SU-DHL-6 (cell line): ENCODE data around the gene ATP6V1C2.

Experiments used
- H2AFZ ChIP-seq: fragments of 200-600 bp; sonication (generic); 2 replicates; pipeline ENCODE4 v1.6.1; 2014; ENCODE audit warnings: low read depth, mild to moderate bottlenecking, moderate library complexity, mixed read lengths, antibody characterized with exemption, low read length; ENCODE audit not compliant: severe bottlenecking
- H3F3A ChIP-seq: fragments of 200-600 bp; shearing (Covaris generic); 2 replicates; pipeline ENCODE4 v1.6.0; 2016; ENCODE audit warnings: antibody characterized with exemption, mild to moderate bottlenecking; ENCODE audit not compliant: insufficient read depth
- H3K27ac ChIP-seq: fragments of 200-600 bp; sonication (generic); 2 replicates; pipeline ENCODE4 v1.5.1; 2016; ENCODE audit warnings: low read depth, mild to moderate bottlenecking, low read length, moderate library complexity, mixed read lengths
- H3K27me3 ChIP-seq: fragments of 200-600 bp; sonication (generic), shearing (Covaris generic); 2 replicates; pipeline ENCODE4 v1.6.0; 2014; ENCODE audit warnings: mild to moderate bottlenecking, low read length
- H3K36me3 ChIP-seq: fragments of 200-600 bp; sonication (generic); 2 replicates; pipeline ENCODE4 v1.6.1; 2014; ENCODE audit warnings: mild to moderate bottlenecking, low read length, mixed read lengths
- H3K4me2 ChIP-seq: fragments of 300-600, 200-600 bp; shearing (Covaris generic), sonication (generic); 2 replicates; pipeline ENCODE4 v1.6.0; 2014; ENCODE audit warnings: low read length, low read depth, mild to moderate bottlenecking; ENCODE audit not compliant: poor library complexity, severe bottlenecking
- H3K4me3 ChIP-seq: fragments of 200-600 bp; sonication (generic); 2 replicates; pipeline ENCODE4 v1.5.1; 2014; ENCODE audit warnings: antibody characterized with exemption, low read length, mild to moderate bottlenecking, mixed read lengths; ENCODE audit not compliant: insufficient read depth, poor library complexity, severe bottlenecking
- H3K79me2 ChIP-seq: fragments of 200-600 bp; sonication (generic); 2 replicates; pipeline ENCODE4 v1.6.1; 2014; ENCODE audit warnings: mild to moderate bottlenecking, low read length, moderate library complexity; ENCODE audit not compliant: insufficient read depth
- H3K9ac ChIP-seq: fragments of 200-600 bp; sonication (generic); 2 replicates; pipeline ENCODE4 v1.7.0; 2014; ENCODE audit warnings: mild to moderate bottlenecking, low read length
- H3K9me2 ChIP-seq: fragments of 200-600 bp; sonication (generic); replicated peaks from 2 replicates; pipeline ENCODE4 v1.6.1; 2014; ENCODE audit warnings: low read length; ENCODE audit not compliant: insufficient read depth
- H3K9me3 ChIP-seq: fragments of 200-600 bp; sonication (generic); 2 replicates; pipeline ENCODE4 v1.6.1; 2014; ENCODE audit warnings: low read length, mixed read lengths; ENCODE audit not compliant: insufficient read depth
- H4K20me1 ChIP-seq: fragments of 200-600 bp; sonication (generic); 2 replicates; pipeline ENCODE4 v1.6.1; 2014; ENCODE audit warnings: low read depth, mild to moderate bottlenecking, antibody characterized with exemption, low read length, moderate library complexity, mixed read lengths
- CTCF ChIP-seq: fragments of 200-600 bp; sonication (generic); IDR thresholded peaks from one replicate; pipeline ENCODE4 v1.5.1; 2017; ENCODE audit warnings: antibody characterized with exemption, mild to moderate bottlenecking, low read length, moderate library complexity; ENCODE audit not compliant: insufficient read depth, poor library complexity, severe bottlenecking
- EZH2phosphoT487 ChIP-seq: fragments of 200-600 bp; sonication (generic), shearing (Covaris generic); conservative IDR thresholded peaks from 2 replicates; pipeline ENCODE4 v1.6.1; 2018; ENCODE audit warnings: mild to moderate bottlenecking, antibody characterized with exemption, low read length, moderate library complexity, mixed read lengths

The ATP6V1C2 gene

GRCh38 chr2:10820978-10821695, 99.7 kb downstream of the ATP6V1C2 start:
- H3K27me3 ChIP-seq: 0 out of 2 replicates have a peak, but pooled peaks cover 2% of the 10 kb centered on the region
- H3K9ac ChIP-seq: no peak overlapping the region
- H3K79me2 ChIP-seq: no peaks in the 10 kb centered on the region

GRCh38 chr2:10824191-10824590, 102.8 kb downstream of the ATP6V1C2 start:
- Histone ChIP-seq H3F3A (no peaks in the 10 kb centered on the region), H3K79me2 (no peaks in the 10 kb centered on the region), H3K9me2 (no peaks in the 10 kb centered on the region), H3K9me3 (no peaks in the 10 kb centered on the region), H3K9ac (no peak overlapping the region), H3K27me3 (0 out of 2 replicates have a peak, but pooled peaks cover 2% of the 10 kb centered on the region), H3K36me3 (no peaks in the 10 kb centered on the region), H4K20me1 (no peaks in the 10 kb centered on the region), H2AFZ (no peak overlapping the region), H3K4me3 (no peak overlapping the region), H3K27ac (no peak overlapping the region), H3K4me2 (no peak overlapping the region)
- TF ChIP-seq EZH2phosphoT487 (no peak), CTCF (no peak)

More at GRCh38 chr2:10820978-10821695, 99.7 kb downstream of the ATP6V1C2 start:
- no peaks in the 10 kb centered on the region for H4K20me1 ChIP-seq
- H2AFZ ChIP-seq: no peak overlapping the region
- H3F3A ChIP-seq: no peaks in the 10 kb centered on the region
- H3K9me2 ChIP-seq: no peaks in the 10 kb centered on the region
- no peak for TF ChIP-seq EZH2phosphoT487
- no peak for TF ChIP-seq CTCF
- H3K27ac ChIP-seq: no peak overlapping the region
- no peak overlapping the region for H3K4me2 ChIP-seq
- H3K9me3 ChIP-seq: no peaks in the 10 kb centered on the region
- H3K4me3 ChIP-seq: no peak overlapping the region
- no peaks in the 10 kb centered on the region for H3K36me3 ChIP-seq

- no peaks in the 10 kb centered on the region for H3K79me2 ChIP-seq
- H3K36me3 ChIP-seq: no peaks in the 10 kb centered on the region
- no peaks in the 10 kb centered on the region for H3K9me2 ChIP-seq
- H3K4me2 ChIP-seq: no peak overlapping the region
- H3K9me3 ChIP-seq: no peaks in the 10 kb centered on the region
- H3K4me3 ChIP-seq: no peak overlapping the region
- H3K9ac ChIP-seq: no peak overlapping the region
- H3F3A ChIP-seq: no peaks in the 10 kb centered on the region
- no peak overlapping the region for H2AFZ ChIP-seq
- TF ChIP-seq CTCF (no peak), EZH2phosphoT487 (no peak)
- no peaks in the 10 kb centered on the region for H4K20me1 ChIP-seq
- 0 out of 2 replicates have a peak, but pooled peaks cover 2% of the 10 kb centered on the region for H3K27me3 ChIP-seq
- H3K27ac ChIP-seq: no peak overlapping the region
These were observed 104.6 kb downstream of the ATP6V1C2 start for GRCh38 chr2:10826026-10826425.
